SU-DHL-6 (cell line): ENCODE results near the gene CHMP6.

Source experiments
- CTCF ChIP-seq: fragments of 200-600 bp; sonication (generic); IDR thresholded peaks from one replicate; pipeline ENCODE4 v1.5.1; 2017; ENCODE audit warnings: antibody characterized with exemption, mild to moderate bottlenecking, low read length, moderate library complexity; ENCODE audit not compliant: insufficient read depth, poor library complexity, severe bottlenecking
- EZH2phosphoT487 ChIP-seq: fragments of 200-600 bp; sonication (generic), shearing (Covaris generic); conservative IDR thresholded peaks from 2 replicates; pipeline ENCODE4 v1.6.1; 2018; ENCODE audit warnings: mild to moderate bottlenecking, antibody characterized with exemption, low read length, moderate library complexity, mixed read lengths

- TF ChIP-seq CTCF = no peak
- no peak for TF ChIP-seq EZH2phosphoT487
These were observed 11.0 kb downstream of the CHMP6 start for GRCh38 chr17:81002409-81003361.
